ENCODE results near the gene AIG1.
A peak's percentile ranks its signal among the peaks of the same experiment; 100 is the strongest.

Gene AIG1

DNA sequence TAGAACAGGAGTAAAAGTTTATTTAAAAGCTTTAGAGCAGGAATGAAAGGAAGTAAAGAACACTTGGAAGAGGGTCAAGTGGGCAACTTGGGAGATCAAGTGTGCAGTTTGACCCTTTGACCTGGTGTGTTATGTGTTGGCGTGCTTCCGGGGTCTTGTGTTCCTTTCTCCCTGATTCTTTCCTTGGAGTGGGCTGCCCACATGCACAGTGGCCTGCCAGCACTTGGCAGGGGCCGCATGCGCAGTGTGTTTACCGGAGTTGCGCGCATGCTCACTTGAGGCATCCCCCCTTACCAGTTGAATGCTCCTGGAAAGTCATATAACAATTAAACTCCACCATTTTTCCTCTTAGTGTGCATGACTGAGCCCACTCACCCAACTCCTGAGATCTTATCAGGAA is 229.5 kb downstream of the AIG1 start:
- no peak overlapping the region for H3K4me3 ChIP-seq (ENCODE audit: severe bottlenecking)
- peaks cover 22% of the 10 kb centered on the region for H3K4me1 ChIP-seq (ENCODE audit: insufficient read depth, poor library complexity, severe bottlenecking)
- H3K27me3 ChIP-seq (ENCODE audit: insufficient read depth, poor library complexity, severe bottlenecking) = no peaks in the 10 kb centered on the region
- no peaks in the 10 kb centered on the region for H3K9me3 ChIP-seq (ENCODE audit: severe bottlenecking)
- no peak for DNase-seq (ENCODE audit: low spot score)
- no peak overlapping the region for H3K27ac ChIP-seq (ENCODE audit: poor library complexity, severe bottlenecking)
- TF ChIP-seq, protein P1, sequence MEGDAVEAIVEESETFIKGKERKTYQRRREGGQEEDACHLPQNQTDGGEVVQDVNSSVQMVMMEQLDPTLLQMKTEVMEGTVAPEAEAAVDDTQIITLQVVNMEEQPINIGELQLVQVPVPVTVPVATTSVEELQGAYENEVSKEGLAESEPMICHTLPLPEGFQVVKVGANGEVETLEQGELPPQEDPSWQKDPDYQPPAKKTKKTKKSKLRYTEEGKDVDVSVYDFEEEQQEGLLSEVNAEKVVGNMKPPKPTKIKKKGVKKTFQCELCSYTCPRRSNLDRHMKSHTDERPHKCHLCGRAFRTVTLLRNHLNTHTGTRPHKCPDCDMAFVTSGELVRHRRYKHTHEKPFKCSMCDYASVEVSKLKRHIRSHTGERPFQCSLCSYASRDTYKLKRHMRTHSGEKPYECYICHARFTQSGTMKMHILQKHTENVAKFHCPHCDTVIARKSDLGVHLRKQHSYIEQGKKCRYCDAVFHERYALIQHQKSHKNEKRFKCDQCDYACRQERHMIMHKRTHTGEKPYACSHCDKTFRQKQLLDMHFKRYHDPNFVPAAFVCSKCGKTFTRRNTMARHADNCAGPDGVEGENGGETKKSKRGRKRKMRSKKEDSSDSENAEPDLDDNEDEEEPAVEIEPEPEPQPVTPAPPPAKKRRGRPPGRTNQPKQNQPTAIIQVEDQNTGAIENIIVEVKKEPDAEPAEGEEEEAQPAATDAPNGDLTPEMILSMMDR (IDR thresholded peaks at IDR 0.05; ENCODE audit: poor library complexity, severe bottlenecking) = no peak
- ATAC-seq (ENCODE audit: low read depth) = no peak
- H3K36me3 ChIP-seq (ENCODE audit: low read depth) = peaks cover 11% of the 10 kb centered on the region

DNA sequence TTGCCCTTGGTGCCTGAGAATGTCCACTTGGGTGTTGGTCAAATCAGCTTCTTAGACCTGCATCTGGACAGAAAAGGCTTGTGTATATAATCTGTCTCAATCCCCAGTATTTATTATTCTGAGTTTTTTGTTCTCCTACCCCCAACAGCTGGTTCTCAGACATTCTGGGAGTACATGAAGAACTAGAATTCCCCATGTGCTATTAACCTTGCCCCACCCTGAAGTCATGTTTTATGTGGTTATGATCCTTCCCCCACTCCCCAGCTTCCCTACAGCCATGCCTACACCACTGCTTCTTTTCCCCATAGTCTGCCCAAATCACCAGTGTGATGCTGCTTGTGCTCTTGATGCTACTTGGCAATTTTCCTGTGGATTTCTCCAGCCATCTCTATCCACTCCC is 232.8 kb downstream of the AIG1 start:
- Histone ChIP-seq H3K4me3 (ENCODE audit: severe bottlenecking) (no peak overlapping the region), H3K4me1 (ENCODE audit: insufficient read depth, poor library complexity, severe bottlenecking) (no peaks in the 10 kb centered on the region), H3K9me3 (ENCODE audit: severe bottlenecking) (no peaks in the 10 kb centered on the region), H3K27ac (ENCODE audit: poor library complexity, severe bottlenecking) (no peak overlapping the region), H3K27me3 (ENCODE audit: insufficient read depth, poor library complexity, severe bottlenecking) (no peaks in the 10 kb centered on the region), H3K36me3 (ENCODE audit: low read depth) (peaks cover 5% of the 10 kb centered on the region; the same call in 1 of the 2 replicates)
- TF ChIP-seq, protein P1 (IDR thresholded peaks at IDR 0.05; ENCODE audit: poor library complexity, severe bottlenecking) = no peak
- peak; percentile 17; the same call in 1 of the 3 replicates for ATAC-seq (ENCODE audit: low read depth)
- DNase-seq (ENCODE audit: low spot score) = no peak

DNA sequence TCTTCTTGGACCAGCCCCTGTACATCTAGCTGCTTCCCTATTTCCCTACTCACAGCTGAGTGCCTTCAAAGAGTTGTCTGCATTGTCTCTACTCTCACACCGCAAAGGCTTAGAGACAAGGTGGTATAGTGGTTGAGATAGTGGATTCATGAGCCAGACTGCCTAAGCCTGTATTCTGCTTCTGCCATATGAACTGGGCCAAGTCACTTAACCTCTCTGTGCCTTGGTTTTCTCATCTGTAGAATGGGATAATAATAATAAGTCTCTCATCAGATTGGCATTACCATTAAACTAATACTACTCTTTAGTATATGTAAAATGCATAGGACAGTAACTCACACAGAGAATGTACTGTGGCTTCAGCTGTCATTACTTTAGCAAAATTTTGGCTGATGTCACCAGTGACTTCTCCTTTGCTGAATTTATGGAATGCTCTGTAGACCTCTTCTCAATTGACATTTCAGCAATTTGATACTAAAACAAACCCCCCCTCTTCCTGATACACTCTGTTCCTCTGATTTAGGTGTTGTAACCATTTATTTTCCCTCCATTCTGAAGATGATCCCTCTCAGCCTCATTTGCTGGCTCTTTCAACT is 233.7 kb downstream of the AIG1 start:
- Histone ChIP-seq H3K36me3 (ENCODE audit: low read depth) (peaks cover 5% of the 10 kb centered on the region; the same call in 1 of the 2 replicates), H3K4me1 (ENCODE audit: insufficient read depth, poor library complexity, severe bottlenecking) (no peaks in the 10 kb centered on the region), H3K27ac (ENCODE audit: poor library complexity, severe bottlenecking) (no peak overlapping the region), H3K4me3 (ENCODE audit: severe bottlenecking) (no peak overlapping the region), H3K9me3 (ENCODE audit: severe bottlenecking) (no peaks in the 10 kb centered on the region), H3K27me3 (ENCODE audit: insufficient read depth, poor library complexity, severe bottlenecking) (no peaks in the 10 kb centered on the region)
- no peak for ATAC-seq (ENCODE audit: low read depth)
- DNase-seq (ENCODE audit: low spot score) = no peak
- TF ChIP-seq, protein P1 (IDR thresholded peaks at IDR 0.05; ENCODE audit: poor library complexity, severe bottlenecking) = no peak

DNA sequence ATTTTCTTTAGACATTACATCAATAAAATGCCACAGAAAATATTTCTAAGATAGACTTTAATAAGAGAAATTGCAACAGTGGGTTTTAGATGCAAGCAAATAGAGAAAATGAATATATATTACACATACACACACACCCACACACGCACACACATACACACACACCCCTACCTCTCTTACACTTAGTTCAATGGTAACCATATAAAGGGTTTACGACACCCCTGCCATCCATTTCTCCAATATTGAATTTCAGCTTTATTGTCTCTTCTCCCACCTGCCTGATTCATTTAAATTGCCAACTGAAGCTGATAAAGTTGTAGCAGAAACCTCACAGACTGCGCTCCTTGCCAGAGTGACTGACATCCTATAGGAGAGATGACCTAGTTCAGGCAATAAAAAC is 235.2 kb downstream of the AIG1 start:
- no peaks in the 10 kb centered on the region for H3K27me3 ChIP-seq (ENCODE audit: insufficient read depth, poor library complexity, severe bottlenecking)
- no peak overlapping the region for H3K4me3 ChIP-seq (ENCODE audit: severe bottlenecking)
- no peak for ATAC-seq (ENCODE audit: low read depth)
- DNase-seq (ENCODE audit: low spot score) = no peak
- H3K4me1 ChIP-seq (ENCODE audit: insufficient read depth, poor library complexity, severe bottlenecking) = no peaks in the 10 kb centered on the region
- no peaks in the 10 kb centered on the region for H3K9me3 ChIP-seq (ENCODE audit: severe bottlenecking)
- H3K36me3 ChIP-seq (ENCODE audit: low read depth) = peaks cover 5% of the 10 kb centered on the region; the same call in 1 of the 2 replicates
- H3K27ac ChIP-seq (ENCODE audit: poor library complexity, severe bottlenecking) = no peak overlapping the region
- TF ChIP-seq, protein P1 (IDR thresholded peaks at IDR 0.05; ENCODE audit: poor library complexity, severe bottlenecking) = no peak

DNA sequence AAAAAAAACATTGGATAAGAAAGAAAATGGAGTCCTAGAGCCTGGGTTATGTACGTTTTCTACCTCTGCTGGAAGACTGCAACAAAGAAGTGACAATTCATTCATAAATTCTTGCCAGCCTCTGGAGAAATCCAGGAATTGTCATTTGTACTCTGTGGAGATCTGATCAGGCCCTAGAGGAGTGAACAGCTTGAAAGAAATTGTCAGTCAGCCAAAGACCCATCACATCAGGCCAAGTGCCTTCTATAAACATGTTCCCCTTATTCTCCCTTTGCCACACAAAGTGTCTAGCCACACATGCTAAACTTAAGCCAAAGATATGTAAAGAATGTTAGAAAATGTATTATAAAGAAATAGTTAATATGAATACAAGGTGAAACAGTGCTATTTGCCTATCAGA is 237.4 kb downstream of the AIG1 start:
- ATAC-seq (ENCODE audit: low read depth) (no peak), DNase-seq (ENCODE audit: low spot score) (no peak)
- Histone ChIP-seq H3K27ac (ENCODE audit: poor library complexity, severe bottlenecking) (no peak overlapping the region), H3K4me1 (ENCODE audit: insufficient read depth, poor library complexity, severe bottlenecking) (no peaks in the 10 kb centered on the region), H3K27me3 (ENCODE audit: insufficient read depth, poor library complexity, severe bottlenecking) (no peaks in the 10 kb centered on the region), H3K4me3 (ENCODE audit: severe bottlenecking) (no peak overlapping the region), H3K36me3 (ENCODE audit: low read depth) (peaks cover 5% of the 10 kb centered on the region; the same call in 1 of the 2 replicates), H3K9me3 (ENCODE audit: severe bottlenecking) (no peaks in the 10 kb centered on the region)
- TF ChIP-seq, protein P1 (IDR thresholded peaks at IDR 0.05; ENCODE audit: poor library complexity, severe bottlenecking) = no peak

All from RWPE2 (cell line).